NT2/D1 (cell line): ENCODE measurements around the gene NXPH1.

Experiments
- DNase-seq: peaks from one replicate; pipeline ENCODE4 v3.0.0-alpha.2; 2011; ENCODE audit warnings: low read depth, low spot score
- H3K27me3 ChIP-seq: 2 replicates; pipeline ENCODE4 v1.6.0; 2011; ENCODE audit warnings: mild to moderate bottlenecking; ENCODE audit not compliant: insufficient read length, insufficient read depth
- H3K36me3 ChIP-seq: 2 replicates; pipeline ENCODE4 v1.6.1; 2011; ENCODE audit warnings: mild to moderate bottlenecking, low read length, mixed read lengths; ENCODE audit not compliant: insufficient read depth, insufficient read length
- H3K4me1 ChIP-seq: 2 replicates; pipeline ENCODE4 v1.5.1; 2011; ENCODE audit not compliant: insufficient read depth, insufficient read length
- H3K4me3 ChIP-seq: 2 replicates; pipeline ENCODE4 v1.5.1; 2011; ENCODE audit warnings: low read depth; ENCODE audit not compliant: insufficient read length
- H3K9ac ChIP-seq: 2 replicates; pipeline ENCODE4 v1.6.0; 2011; ENCODE audit warnings: low read depth; ENCODE audit not compliant: insufficient read length
- H3K9me3 ChIP-seq: 2 replicates; pipeline ENCODE4 v1.5.1; 2011; ENCODE audit warnings: mild to moderate bottlenecking, low read length; ENCODE audit not compliant: insufficient read depth
- SUZ12 ChIP-seq: IDR thresholded peaks from 2 replicates; pipeline ENCODE4 v1.6.1; 2011; ENCODE audit not compliant: insufficient read length, insufficient read depth; ENCODE audit errors: extremely low read depth
- YY1 ChIP-seq: IDR thresholded peaks from 2 replicates; pipeline ENCODE4 v1.6.1; 2011; ENCODE audit not compliant: insufficient read length, insufficient read depth
- ZNF274 ChIP-seq: IDR thresholded peaks from 2 replicates; pipeline ENCODE4 v1.6.1; 2011; ENCODE audit warnings: mild to moderate bottlenecking, low read depth, low read length

The NXPH1 gene

GRCh38 chr7:8668627-8669500 lies 235.5 kb downstream of the NXPH1 start:
- no peaks in the 10 kb centered on the region for H3K4me1 ChIP-seq
- TF ChIP-seq ZNF274 (no peak), SUZ12 (no peak), YY1 (no peak)
- H3K4me3 ChIP-seq, result no peak overlapping the region
- H3K9me3 ChIP-seq, result no peaks in the 10 kb centered on the region; the same call in 1 of the 2 replicates
- DNase-seq, result no peak
- no peak overlapping the region for H3K9ac ChIP-seq
- H3K27me3 ChIP-seq, result no peaks in the 10 kb centered on the region
- H3K36me3 ChIP-seq, result no peaks in the 10 kb centered on the region

GRCh38 chr7:8669501-8669851 lies 236.1 kb downstream of the NXPH1 start:
- TF ChIP-seq SUZ12, result no peak
- no peak for TF ChIP-seq ZNF274
- no peak for TF ChIP-seq YY1
- H3K36me3 ChIP-seq, result no peaks in the 10 kb centered on the region
- no peak overlapping the region for H3K4me3 ChIP-seq

GRCh38 chr7:8684426-8684825 lies 251.0 kb downstream of the NXPH1 start:
- TF ChIP-seq SUZ12, result no peak
- TF ChIP-seq YY1, result no peak
- no peak for TF ChIP-seq ZNF274
- no peaks in the 10 kb centered on the region for H3K36me3 ChIP-seq
- no peaks in the 10 kb centered on the region for H3K4me1 ChIP-seq
- no peak for DNase-seq
- no peaks in the 10 kb centered on the region for H3K9me3 ChIP-seq
- H3K9ac ChIP-seq, result no peak overlapping the region
- no peak overlapping the region for H3K4me3 ChIP-seq
- H3K27me3 ChIP-seq, result no peaks in the 10 kb centered on the region

More at GRCh38 chr7:8669501-8669851, 236.1 kb downstream of the NXPH1 start:
- Histone ChIP-seq H3K4me1 (no peaks in the 10 kb centered on the region), H3K9ac (no peak overlapping the region), H3K27me3 (no peaks in the 10 kb centered on the region), H3K9me3 (no peaks in the 10 kb centered on the region; the same call in 1 of the 2 replicates)
- DNase-seq, result no peak

GRCh38 chr7:8699875-8700624 lies 266.6 kb downstream of the NXPH1 start:
- TF ChIP-seq ZNF274, result no peak
- TF ChIP-seq SUZ12, result no peak
- no peak for TF ChIP-seq YY1
- Histone ChIP-seq H3K27me3 (no peaks in the 10 kb centered on the region), H3K4me1 (no peaks in the 10 kb centered on the region), H3K36me3 (no peaks in the 10 kb centered on the region), H3K4me3 (no peak overlapping the region), H3K9ac (no peak overlapping the region), H3K9me3 (no peaks in the 10 kb centered on the region)
- no peak for DNase-seq

GRCh38 chr7:8702807-8703206 lies 269.4 kb downstream of the NXPH1 start:
- DNase-seq, result no peak
- no peaks in the 10 kb centered on the region for H3K9me3 ChIP-seq
- no peaks in the 10 kb centered on the region for H3K4me1 ChIP-seq
- H3K36me3 ChIP-seq, result no peaks in the 10 kb centered on the region
- no peak overlapping the region for H3K4me3 ChIP-seq
- H3K9ac ChIP-seq, result no peak overlapping the region
- TF ChIP-seq YY1 (no peak), SUZ12 (no peak), ZNF274 (no peak)
- no peaks in the 10 kb centered on the region for H3K27me3 ChIP-seq

- DNase-seq, result no peak
- TF ChIP-seq YY1 (no peak), ZNF274 (no peak), SUZ12 (no peak)
- H3K27me3 ChIP-seq, result no peaks in the 10 kb centered on the region
- H3K4me3 ChIP-seq, result no peak overlapping the region
- no peaks in the 10 kb centered on the region for H3K4me1 ChIP-seq
- H3K9me3 ChIP-seq, result no peaks in the 10 kb centered on the region
- no peaks in the 10 kb centered on the region for H3K36me3 ChIP-seq
- no peak overlapping the region for H3K9ac ChIP-seq
Observed at GRCh38 chr7:8710124-8710523, 276.7 kb downstream of the NXPH1 start.

GRCh38 chr7:8714791-8715190 lies 281.4 kb downstream of the NXPH1 start:
- TF ChIP-seq SUZ12, result no peak
- TF ChIP-seq YY1, result no peak
- DNase-seq, result no peak
- Histone ChIP-seq H3K4me3 (no peak overlapping the region), H3K9me3 (no peaks in the 10 kb centered on the region), H3K9ac (no peak overlapping the region), H3K36me3 (no peaks in the 10 kb centered on the region), H3K27me3 (no peaks in the 10 kb centered on the region), H3K4me1 (no peaks in the 10 kb centered on the region)
